GM21360 (cell line): Measurements from ENCODE around the gene TSHZ2.
A peak's percentile ranks its signal among the peaks of the same experiment; 100 is the strongest.

ENCODE experiments used
- ATAC-seq: cut with Tn5 transposase; IDR thresholded peaks from one replicate; pipeline ENCODE4 v1.9.1; 2021; ENCODE audit warnings: mild to moderate bottlenecking, moderate library complexity; ENCODE audit not compliant: unreplicated experiment

TSHZ2 gene

DNA sequence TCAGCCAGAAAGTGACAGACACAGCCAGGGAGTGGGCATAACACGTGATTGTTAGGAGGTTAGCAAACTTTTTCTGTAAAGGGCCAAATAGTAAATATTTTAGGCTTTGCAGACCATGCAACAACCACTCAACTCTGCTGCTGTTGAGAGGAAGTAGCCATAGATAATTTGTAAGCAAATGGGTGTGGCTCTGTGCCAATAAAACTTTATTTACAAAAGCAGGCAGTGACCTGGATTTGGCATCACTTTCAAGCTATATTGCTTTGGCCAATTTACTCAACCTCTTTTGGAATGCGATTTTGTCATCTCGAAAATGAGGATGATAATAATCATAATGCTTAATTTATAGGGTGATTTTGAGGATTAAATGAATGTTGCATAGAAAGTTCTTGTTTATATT, 152.6 kb downstream of the TSHZ2 start:
- ATAC-seq = no peak

GRCh38 chr20:53126185-53126584, 154.0 kb downstream of the TSHZ2 start:
- no peak for ATAC-seq

DNA sequence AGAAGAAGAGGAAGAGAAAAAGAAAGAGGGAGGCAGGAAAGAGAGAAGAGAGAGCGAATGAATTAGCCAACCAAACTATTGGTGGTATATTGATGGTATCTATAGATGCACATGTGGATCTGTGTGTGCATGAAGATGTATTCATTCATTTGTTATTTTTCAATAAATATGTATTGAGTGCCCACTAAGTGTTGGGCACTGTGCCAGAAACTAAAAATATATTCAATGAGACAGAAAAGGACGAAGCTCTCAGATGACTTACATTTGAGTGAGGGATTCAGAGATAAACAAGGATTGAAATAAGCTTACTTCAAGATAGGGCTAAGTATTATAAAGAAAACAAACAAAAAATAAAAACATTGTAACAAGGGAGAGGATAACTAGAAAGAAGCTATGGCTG, 154.9 kb downstream of the TSHZ2 start:
- ATAC-seq = no peak

DNA sequence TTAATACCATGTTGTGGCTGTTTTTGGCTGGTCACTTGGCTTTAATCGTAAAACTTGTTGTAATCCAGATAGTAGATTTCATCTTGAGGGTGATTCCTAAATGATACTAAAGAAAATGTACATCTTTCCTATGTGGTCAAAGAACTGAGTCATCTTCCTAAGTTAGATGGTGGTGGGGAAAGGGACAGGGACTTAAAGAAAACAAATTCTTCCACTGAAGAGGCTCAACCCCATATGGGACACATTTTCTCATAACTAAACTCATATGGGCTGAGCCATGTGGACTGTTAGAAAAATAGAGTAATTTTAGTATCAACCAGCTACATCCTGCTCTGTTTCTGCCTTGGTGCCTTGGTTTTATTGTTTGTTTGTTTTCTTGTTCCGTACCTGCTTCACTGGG, 155.8 kb downstream of the TSHZ2 start:
- no peak for ATAC-seq

DNA sequence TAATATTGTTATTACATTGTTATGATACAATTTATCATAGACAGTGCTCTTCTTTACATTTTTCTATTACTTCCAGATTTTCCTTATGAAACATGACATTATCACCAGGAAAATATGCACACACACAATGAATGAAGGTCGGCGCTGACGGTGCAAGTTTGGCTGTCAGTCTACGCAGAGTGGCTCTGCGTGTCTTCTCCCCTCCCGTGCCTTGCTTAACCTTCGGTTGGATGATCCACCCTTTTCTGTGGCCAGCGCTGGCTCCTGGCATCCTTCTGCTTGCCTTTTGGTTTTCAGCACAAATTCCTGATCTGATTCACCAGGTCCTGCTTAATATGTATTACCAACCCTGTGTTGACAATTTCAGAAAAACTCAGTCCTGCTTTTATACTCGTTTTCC, 157.4 kb downstream of the TSHZ2 start:
- no peak for ATAC-seq

- ATAC-seq = no peak
These were observed 158.6 kb downstream of the TSHZ2 start for GRCh38 chr20:53130795-53131194.

- no peak for ATAC-seq
These were observed 161.0 kb downstream of the TSHZ2 start for GRCh38 chr20:53133125-53133524.

DNA sequence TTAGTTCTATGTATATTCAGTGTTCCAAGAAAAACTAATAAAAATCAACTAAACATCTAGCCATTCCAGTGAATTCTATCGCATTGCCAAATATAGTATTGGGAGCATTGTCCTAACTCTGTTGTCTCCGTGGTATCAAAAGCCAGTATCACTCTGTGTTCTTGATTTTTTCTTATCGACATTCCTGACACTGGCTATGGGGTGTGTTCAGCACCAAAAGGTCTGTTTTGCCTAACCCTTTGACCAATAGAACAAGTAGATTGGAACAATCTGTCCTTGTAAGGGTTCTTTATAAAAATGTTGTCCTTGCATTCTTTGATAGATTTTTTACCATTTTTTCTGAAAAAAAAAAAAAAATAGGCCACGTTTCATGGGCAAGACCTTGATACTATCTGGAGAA, 161.5 kb downstream of the TSHZ2 start:
- no peak for ATAC-seq

DNA sequence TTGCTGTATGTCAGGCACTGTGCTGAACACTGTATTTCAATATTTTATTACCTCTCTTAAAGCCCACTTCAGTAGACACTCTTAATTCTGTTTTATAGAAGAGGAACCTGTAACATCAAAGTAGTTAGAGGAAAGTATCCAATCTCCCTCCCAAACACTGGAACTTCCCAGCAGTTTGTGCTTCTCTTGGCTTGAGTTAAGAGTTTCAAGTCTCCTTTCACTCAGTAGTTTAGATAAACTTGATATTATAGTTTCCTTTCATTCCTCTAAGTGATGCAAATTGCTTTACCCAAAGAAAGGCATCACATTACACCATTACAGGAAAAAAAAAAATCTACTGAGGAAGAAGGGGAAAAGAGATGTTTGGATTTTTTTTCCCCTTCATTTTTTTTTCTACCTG, 164.3 kb downstream of the TSHZ2 start:
- no peak for ATAC-seq

DNA sequence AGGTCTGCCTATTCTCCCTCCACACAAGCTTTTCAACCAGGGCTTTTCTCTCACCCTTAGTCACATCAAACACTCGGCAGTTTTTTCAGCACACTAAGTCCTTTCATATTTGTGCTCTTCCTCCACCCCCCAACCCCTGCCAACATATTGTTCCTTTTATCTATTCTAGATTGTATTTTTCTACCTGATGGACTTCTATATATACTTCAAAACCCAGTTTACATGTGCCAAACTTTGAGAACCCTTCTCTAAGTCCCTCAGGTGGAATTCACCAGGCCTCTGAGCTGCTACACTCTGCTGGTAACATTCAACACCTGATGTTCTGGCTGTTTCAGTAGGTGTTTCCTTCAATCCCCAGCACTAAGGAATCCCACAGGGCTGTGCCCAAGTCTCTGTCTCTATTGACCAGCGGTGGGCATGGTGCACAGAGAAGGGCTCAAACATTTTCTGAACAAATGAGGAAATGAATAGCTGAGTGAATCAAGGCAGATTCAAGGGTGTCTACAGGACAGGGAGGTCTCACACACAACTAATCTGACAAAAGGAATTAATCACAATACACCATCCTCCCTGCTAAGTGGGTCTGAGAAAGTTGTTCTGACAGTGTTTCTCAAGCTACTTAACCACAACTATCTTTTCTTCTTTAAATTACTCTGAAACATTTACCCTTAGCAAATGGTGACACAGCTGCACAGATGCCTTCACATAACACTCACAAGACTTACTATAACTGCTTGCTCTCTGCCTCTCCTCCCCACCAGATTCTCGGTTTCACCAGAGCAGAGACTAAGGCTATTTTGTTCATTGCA, 166.5 kb downstream of the TSHZ2 start:
- ATAC-seq = peak; percentile 97

DNA sequence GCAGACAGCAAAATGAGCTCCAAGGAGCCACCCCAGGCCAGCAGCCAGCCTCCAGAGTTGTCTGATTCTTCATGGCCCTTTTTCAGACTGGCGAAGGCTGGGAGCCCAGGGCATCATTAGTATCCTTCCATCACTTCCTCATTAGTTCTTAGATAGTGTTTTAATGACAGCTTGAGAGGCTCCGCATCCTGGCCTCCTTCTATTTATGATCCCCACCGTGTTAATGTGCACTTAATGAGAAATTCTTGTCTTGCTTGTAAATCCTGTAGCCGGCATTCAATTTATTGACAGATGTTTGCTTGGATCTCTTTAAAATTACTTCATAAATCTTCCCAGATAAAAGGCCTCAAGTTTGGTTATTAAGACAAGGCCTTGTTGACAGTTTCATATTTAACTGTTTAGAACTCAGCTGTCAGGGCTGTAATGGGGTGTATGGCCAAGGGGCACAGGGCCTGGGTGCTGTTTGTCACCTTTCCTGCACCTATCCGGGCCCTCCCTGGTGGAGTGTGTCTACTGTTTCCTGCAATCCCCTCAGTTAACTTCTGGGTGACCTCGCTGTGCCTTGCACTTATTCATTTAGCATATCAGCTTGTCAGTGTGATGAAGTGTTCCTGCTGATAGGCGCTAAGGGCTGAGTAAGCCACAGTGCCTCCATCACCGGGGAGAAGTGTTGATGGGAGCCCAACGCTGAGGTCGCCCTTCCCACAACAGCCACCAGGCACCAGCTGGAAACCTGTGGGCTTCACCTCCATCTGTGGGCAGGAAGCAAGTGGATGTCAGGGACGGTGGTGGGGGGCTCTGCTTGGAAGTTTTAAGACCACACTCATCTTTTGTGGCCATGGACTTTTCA, 169.3 kb downstream of the TSHZ2 start:
- ATAC-seq = no peak

DNA sequence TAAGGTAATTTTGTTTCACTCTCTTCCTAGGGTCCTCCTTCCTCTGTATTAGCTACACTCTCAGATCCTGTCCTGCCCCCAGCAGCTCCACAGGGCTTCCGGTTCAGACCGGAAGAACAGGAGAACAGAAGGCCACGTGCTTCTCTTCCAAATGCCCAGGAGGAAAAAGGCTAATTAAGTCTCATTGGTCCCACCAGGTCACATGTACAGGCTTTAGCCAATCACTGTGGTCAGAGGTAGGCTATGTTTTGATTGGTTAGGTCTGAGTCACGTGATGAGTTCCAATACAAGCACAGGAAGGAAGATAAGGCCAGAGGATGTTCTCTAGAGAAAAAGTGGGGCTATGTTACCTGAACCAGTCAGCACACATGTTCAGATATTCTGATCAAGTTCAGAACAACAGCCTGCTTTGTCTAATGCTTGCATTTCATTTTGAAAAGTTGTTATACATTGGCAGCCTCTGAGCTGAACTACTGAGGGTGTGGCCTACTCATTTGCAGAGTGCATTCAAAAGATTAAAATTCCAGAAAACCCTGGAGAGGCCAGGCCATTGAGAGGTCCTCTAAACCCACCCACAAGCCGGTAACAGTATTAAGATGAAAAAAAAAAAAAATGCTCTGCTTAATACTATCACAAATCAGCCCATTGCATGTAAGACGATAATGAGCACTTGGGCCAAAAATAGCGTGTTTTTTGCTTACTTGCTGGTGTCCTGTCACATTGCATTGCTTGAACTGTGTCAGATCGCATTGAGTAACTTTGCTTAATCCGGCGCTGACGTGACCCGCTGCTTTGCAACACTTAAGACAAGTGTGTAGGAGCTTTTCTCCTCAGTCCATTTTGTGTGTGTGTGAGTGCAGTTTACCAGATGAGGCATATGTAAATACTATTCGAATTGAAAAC, 170.3 kb downstream of the TSHZ2 start:
- ATAC-seq = no peak

GRCh38 chr20:53146201-53146891, 174.2 kb downstream of the TSHZ2 start:
- peak; percentile 88 for ATAC-seq

DNA sequence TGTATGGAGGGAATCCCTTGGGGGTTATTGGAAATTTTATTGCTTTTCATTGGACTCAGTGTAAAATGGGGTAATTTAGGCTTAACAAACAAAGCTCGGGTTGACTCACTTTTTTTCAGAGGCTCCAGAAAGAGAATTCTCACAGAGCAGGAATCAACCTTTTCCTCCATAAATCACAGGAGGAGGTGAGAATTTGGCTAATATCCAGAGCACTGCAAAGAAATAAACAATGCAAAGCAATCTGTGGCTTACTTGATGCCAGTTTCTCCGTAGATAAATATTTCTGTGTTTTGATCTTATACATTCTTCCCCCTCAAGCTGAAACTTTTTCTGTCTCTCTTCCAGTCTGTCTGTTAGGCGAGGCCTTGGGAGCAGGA, 176.6 kb downstream of the TSHZ2 start:
- no peak for ATAC-seq

DNA sequence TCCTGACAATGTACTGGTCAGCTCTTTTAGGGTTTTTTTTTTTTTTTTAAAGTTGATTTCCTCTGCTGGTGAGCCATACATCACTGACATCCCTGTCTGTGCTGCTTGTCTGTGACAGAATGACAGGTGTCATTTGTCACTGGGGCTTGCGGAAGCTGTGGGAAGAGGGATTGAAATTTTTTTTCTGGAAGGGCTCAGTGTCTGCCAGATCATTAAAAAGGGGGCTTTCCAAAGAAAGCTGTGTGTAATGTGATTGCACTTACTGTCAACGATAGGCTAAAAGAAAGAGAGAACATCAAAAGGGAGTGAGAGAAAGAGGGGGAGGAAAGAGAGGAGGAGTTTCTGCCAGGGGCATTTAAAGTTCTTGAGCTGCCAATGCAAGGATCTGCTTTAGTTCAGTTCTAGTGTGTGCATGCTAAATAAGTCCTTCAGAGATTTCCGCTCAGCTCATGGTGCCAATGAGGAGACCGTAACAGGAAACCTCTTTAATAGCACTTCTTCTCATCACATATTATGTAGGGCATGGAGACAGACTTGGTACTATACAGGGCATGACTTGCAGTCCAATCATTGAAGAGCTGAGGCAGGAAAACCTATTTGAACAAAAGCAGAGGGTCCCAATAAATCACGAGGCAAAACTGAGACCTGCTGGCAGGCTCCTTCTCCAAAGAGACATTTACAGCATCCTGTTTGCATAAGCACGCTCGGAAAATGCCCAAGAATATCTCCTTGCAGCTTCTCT, 177.2 kb downstream of the TSHZ2 start:
- ATAC-seq = no peak

GRCh38 chr20:53149890-53150205, 177.7 kb downstream of the TSHZ2 start:
- no peak for ATAC-seq

DNA sequence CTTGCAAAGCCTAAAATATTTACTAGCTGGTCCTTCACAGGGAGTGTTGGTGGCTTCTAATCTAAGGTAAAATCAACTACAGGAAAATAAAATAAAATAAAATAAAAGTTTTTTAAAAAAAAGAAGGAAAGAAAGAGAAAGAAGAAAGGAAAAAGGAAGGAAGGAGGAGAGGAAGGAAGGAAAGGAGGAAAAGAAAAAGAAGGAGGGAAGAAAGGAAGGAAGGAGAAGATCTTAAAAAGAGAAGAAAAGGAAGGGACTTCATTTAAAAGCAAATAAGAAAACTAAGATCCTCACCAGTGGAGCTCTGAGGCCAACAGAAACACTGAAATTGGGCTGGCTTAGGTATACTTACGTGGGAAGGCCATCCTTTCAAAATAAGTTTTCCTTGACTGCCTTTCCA, 178.4 kb downstream of the TSHZ2 start:
- no peak for ATAC-seq

- ATAC-seq = no peak
These were observed 180.1 kb downstream of the TSHZ2 start for GRCh38 chr20:53152228-53152627.

DNA sequence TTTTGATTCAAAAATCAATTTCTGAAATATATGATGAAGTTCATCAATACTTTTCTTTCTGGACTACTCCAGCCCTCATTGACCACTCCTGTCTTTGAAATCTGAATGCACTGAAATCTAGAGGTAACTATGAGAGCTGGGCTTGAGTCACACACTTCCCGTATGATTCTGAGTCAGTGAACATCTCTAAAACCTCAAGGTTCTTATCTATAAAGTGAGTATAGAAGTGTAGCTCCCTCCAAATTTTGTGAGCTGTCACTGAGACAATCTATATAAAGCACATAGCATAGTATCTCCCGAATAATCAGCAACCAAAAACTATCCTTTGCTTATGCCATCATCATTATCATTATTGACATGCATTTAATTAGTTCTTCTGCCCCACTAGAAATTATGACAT, 182.4 kb downstream of the TSHZ2 start:
- ATAC-seq = peak; percentile 48
